UCSD-AML1 (cell line): Measurements from ENCODE around the gene ZBP1.
A peak's percentile ranks its signal among the peaks of the same experiment; 100 is the strongest.
"Not testable (repeated sequence)": the region's sequence is repeated elsewhere in the genome, so short reads cannot be mapped to it uniquely, and the experiment has no call there.

Source experiments
- DNase-seq: peaks from one replicate; lab custom pipeline; 2025; ENCODE audit not compliant: unreplicated experiment; lab: John Stamatoyannopoulos, UW

ZBP1 gene

DNA sequence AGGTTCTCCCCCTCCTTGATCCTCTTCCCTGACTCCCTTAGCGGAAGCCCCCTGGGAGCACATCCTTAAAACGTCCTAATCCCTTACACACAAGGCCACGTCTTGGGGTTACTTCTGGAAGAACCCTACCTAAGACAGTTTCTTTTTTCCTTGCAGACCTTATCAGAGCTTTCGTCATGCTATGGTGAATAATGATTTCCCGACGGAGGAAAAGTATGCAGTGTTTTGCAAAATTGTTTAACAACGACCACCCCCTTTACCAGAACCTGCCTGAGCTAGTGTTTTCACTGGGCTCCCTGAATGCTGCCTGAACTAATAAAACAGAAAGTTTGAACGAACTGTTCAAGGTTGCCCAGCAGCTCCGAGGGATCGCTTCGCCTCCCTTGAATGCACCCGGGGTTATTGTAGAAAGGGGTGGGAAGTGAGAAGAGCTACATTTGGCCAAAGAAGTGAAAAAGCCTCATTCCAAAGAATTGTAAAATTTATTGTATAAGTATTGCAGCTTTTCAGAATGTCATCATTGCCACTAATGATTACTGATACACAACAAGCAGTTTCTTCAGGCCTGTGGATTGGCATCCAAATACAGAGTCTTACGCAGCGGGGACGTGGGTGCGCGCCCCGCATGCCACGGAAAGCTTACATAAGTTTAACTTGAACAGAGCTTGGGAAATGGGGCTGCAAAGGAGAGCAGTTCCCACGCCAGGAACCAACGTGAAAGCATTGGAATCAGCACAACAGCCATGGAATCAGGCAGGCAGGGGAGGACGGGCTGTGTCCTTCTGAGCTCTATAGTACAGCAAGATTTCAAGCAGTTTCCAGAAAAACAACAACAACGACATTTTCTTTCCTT, 27.9 kb upstream of the ZBP1 start:
- DNase-seq: no peak

- DNase-seq: no peak
Measured at GRCh38 chr20:57647006-57647932, 27.0 kb upstream of the ZBP1 start.

- DNase-seq: no peak
Measured at GRCh38 chr20:57638895-57639236, 18.6 kb upstream of the ZBP1 start.

DNA sequence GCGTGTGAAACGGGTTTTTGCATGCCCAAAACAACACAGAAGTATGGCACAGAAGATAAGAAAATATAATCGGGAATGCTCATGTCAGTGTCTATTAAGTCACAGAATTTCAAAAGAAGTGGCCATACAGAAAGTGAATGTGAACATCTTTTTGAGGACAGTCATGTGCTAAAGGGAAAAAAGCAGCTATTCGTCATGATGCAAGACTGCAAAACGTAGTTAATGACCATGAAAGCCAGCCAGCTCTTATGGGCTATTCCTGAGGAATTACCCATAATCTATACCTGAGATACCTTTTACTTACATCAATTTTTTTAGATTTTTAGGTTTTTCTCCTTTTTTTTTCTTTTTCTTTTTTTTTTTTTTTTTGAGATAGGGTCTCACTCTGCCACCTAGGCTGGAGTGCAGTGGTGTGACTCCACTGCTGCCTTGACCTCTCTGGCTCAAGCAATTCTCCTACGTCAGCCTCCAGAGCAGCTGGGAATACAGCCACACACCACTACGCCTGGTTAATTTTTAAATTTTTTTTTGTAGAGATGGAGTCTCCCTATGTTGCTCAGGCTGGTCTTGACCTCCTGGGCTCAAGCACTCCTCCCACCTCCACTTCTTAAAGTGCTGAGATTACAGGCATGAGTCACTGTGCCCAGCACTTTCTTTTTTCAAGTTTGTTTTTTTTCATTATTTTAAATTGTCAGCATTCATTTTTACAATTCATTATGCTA, 18.1 kb upstream of the ZBP1 start:
- DNase-seq: no peak

- DNase-seq: no peak
Measured at GRCh38 chr20:57633945-57634491, 13.8 kb upstream of the ZBP1 start.

DNA sequence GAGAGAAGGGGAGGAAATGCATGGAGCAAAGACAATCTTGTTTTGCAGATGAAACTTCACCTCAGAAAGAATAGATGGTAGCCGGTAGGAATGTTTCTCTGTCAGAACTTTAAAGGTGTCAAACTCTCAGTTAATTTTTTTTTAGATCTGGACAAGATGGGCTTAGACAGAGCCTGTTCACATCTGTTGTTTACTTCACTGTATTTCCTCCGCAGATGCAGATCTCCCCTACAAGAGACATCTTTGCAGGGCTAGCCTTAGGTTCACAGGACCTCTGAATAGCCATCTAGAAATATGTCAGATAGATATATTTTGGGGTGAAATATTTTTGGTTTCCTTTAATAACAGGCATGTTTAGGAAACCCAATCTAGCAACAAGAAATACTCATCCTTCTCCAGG, 12.1 kb upstream of the ZBP1 start:
- DNase-seq: no peak

- no peak for DNase-seq
Measured at GRCh38 chr20:57630061-57630460, 9.8 kb upstream of the ZBP1 start.

DNA sequence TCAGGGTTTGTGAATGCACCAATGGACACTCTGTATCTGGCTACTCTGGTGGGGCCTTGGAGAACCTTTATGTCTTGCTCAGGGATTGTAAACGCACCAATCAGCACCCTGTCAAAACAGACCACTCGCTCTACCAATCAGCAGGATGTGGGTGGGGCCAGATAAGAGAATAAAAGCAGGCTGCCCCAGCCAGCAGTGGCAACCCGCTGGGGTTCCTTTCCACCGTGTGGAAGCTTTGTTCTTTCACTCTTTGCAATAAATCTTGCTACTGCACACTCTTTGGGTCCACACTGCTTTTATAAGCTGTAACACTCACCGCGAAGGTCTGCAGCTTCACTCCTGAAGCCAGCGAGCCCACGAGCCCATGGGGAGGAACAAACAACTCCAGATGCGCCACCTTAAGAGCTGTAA, 9.3 kb upstream of the ZBP1 start:
- not testable (repeated sequence) for DNase-seq

DNA sequence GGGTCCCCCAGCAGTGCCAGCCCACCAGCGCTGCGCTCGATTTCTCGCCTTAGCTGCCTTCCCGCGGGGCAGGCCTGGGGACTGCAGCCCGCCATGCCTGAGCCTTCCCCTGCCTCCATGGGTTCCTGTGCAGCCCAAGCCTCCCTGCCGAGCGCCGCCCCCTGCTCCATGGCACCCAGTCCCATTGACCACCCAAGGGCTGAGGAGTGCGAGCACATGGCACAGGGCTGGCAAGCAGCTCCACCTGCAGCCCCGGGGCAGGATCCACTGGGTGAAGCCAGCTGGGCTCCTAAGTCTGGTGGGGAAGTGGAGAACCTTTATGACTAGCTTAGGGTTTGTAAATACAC, 8.7 kb upstream of the ZBP1 start:
- DNase-seq: not testable (repeated sequence)

- DNase-seq: peak; percentile 52
Measured at GRCh38 chr20:57628047-57628961, 8.1 kb upstream of the ZBP1 start.

DNA sequence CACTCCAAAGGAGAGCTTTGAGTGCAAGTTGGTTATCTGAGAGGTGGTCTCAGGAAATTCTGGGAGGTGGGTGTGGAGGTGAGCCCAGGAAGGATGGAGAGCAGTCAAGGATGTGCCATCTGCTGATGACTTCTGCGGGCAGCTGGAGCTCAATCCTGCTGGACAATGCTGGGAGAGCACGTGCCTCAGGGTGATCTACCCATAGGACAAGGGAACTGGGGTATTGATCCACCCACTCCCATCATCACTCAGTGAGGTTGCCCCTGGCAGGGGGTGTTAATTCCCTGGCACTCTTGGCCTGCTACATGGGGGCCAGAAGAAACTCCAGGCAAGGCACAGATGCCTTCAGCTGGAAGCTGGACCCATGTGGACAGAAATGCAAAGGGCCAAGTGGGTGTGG, 7.1 kb upstream of the ZBP1 start:
- no peak for DNase-seq

- DNase-seq: no peak
Measured at GRCh38 chr20:57625978-57626377, 5.8 kb upstream of the ZBP1 start.

DNA sequence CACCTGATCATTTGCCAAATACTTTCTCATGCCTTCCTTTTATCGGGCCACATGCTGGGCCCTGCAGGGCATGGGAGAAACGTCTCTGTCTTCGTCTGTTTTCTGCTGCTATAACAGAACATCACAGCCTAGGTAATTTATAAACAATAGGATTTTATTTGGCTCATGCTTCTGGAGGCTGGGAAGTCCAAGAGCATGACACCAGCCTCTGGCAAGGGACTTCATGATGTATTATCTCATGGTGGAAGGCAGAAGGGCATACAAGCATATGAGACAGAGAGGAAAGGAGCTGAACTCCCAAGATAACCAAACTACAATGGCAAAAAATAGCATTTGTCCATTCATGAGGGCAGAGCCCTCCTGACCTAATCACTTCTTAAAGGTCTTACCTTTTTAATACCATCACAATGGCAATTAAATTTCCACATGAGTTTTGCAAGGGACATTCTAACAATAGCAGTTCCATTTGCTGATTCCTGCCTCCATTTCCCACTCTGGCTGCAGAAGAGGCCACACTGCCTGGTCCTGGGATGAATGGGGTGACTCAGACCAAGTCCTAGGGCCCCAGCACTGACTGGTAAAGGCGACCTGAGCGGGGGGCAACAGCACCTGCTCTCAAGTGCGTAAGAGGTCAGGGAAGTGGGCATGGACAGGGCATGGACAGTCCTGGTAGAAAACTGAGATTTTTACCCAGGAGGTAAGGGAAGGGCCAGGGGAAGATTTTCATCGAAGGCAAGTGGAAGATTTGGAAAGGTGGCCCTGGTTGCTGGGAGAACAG, 5.1 kb upstream of the ZBP1 start:
- DNase-seq: no peak

DNA sequence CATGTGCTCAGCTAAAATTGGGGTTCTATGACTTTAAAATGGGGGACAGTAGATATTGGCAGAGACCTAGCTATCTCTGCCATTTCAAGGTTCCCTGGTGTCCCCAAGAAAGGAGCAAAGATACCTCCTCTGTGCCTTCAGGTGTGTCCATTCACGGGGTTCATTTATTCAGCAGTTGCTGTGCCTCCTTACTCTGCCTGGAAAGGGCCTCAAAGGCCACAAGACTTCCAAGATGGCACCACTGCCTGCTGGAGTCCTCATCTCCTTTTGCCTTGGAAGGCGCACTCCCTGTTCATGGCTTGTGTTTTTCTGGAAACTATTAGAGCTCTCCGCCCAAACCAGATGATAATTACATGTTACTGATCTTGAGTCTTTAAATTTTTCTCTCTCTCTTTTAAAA, 3.9 kb upstream of the ZBP1 start:
- no peak for DNase-seq

- peak; percentile 58 for DNase-seq
Measured at GRCh38 chr20:57622579-57623381, 2.6 kb upstream of the ZBP1 start.

DNA sequence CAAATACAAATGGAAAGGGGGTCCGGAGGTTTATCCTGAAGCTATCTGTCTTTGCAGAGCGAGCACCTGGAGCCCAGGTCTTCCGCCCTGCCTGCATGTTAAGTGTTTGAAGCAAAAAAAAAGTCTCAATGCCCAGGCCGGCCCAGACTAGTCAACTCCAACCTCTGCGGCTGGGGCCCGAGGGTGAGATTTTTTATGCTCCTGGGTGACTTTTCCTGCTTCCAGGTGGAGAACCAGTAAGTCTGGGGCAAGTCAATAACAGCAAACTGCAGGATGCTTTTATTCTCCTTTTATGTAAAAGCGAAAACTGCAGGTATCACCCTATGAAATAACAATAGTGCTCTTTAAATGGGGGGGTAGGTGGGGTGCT, 2.0 kb upstream of the ZBP1 start:
- no peak for DNase-seq

DNA sequence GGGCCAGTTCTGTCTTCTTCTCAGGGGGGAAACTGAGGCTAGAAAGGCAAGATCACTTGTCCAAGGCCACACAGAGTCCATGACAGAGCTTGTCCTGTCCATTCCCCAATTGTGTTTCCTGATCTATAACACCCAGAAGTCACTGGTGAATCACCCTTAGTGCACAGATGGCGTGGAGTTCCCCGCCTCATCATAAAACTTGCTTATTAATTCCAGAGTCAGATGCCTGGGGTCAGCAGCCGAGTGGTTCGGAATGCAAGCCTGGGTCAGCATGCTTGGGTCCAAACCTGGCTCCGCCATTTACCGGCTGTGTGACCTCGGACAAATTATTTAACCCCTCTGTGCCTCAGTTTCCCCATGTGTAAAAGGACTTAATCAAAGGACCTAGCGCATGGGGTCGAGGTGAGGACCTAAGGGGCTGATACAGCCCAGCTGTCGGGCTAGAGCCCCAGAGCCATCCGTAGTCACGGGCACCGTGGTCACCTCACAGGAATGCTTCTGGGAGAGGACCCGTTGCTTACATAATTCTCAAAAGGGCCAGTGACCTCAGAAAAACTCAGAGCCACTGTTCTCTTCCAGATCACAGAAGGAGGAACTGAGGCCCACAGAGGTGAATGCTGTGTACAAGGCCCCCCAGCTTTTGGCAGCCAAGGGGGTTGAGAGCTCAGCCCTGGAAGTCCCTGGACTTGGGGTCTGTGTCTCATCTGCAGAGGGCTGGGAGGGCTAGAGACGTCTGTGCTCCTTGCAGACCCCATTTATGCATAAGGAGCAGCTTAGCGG, 1.4 kb upstream of the ZBP1 start:
- DNase-seq: no peak

GRCh38 chr20:57620999-57621398, 773 bp upstream of the ZBP1 start:
- DNase-seq: no peak
